HEK293 (cell line): ENCODE results near the gene MAB21L3.

Experiments
- CTCF ChIA-PET: fragments of 350-600 bp; formaldehyde crosslinking; extraction: SDS; loops from one replicate; lab custom pipeline; 2021; ENCODE audit warnings: antibody characterized with exemption; lab: Yijun Ruan, JAX
- POLR2A ChIA-PET: fragments of 300-600 bp; formaldehyde crosslinking; extraction: SDS; loops from one replicate; lab custom pipeline; 2020; ENCODE audit warnings: antibody characterized with exemption, inconsistent platforms; lab: Yijun Ruan, JAX
- H3K27ac ChIP-seq: fragments of 200-500 bp; sonication (Bioruptor generic); 2 replicates; pipeline ENCODE4 v1.5.1; 2014; ENCODE audit warnings: low read depth, low read length, control low read depth, inconsistent platforms; ENCODE audit errors: extremely low read depth
- H3K36me3 ChIP-seq, 2 experiments: fragments of 200-500 bp in 1 of 2; sonication (Bioruptor generic) in 1 of 2; 1 replicate in 1 of 2; 2 replicates in 1 of 2; pipeline ENCODE4 v1.5.1; 2014 to 2017; ENCODE audit warnings: inconsistent platforms in 2 of 2, low read length in 2 of 2; ENCODE audit not compliant: control insufficient read depth in 2 of 2, insufficient read depth in 1 of 2
- H3K4me1 ChIP-seq: fragments of 200-500 bp; sonication (Bioruptor generic); 2 replicates; pipeline ENCODE4 v1.5.1; 2014; ENCODE audit warnings: mild to moderate bottlenecking, low read length, inconsistent platforms; ENCODE audit not compliant: control insufficient read depth, insufficient read depth
- H3K4me3 ChIP-seq: 2 replicates; pipeline ENCODE4 v1.5.1; 2011; ENCODE audit warnings: low read depth, mild to moderate bottlenecking, control low read depth, low read length, moderate library complexity
- H3K9me3 ChIP-seq: fragments of 200-500 bp; sonication (Bioruptor generic); 2 replicates; pipeline ENCODE4 v1.5.1; 2014; ENCODE audit warnings: low read depth, low read length, inconsistent platforms; ENCODE audit not compliant: control insufficient read depth, insufficient read depth
- BCL11A ChIP-seq: fragments of 450-650 bp; formaldehyde crosslinking; IDR thresholded peaks from 2 replicates; pipeline ENCODE4 v1.5.1; 2016; ENCODE audit warnings: low read depth, missing biosample characterization, missing genetic modification characterization
- PRDM10 ChIP-seq: fragments of 450-650 bp; formaldehyde crosslinking; IDR thresholded peaks from 2 replicates; pipeline ENCODE4 v1.5.1; 2016; ENCODE audit warnings: missing biosample characterization, missing genetic modification characterization
- TCF7L2 ChIP-seq: IDR thresholded peaks from 2 replicates; pipeline ENCODE4 v1.6.1; 2011; ENCODE audit warnings: low read depth, mild to moderate bottlenecking, inconsistent platforms, low read length, moderate library complexity, borderline replicate concordance
- ZBTB1 ChIP-seq: fragments of 450-650 bp; formaldehyde crosslinking; IDR thresholded peaks from 2 replicates; pipeline ENCODE4 v1.5.1; 2016; ENCODE audit warnings: missing biosample characterization, missing genetic modification characterization
- ZBTB26 ChIP-seq: fragments of 450-650 bp; formaldehyde crosslinking; optimal IDR thresholded peaks from 2 replicates; pipeline ENCODE3; 2016; ENCODE audit warnings: missing biosample characterization, mild to moderate bottlenecking, missing genetic modification characterization
- ZNF132 ChIP-seq: fragments of 450-650 bp; formaldehyde crosslinking; IDR thresholded peaks from 2 replicates; pipeline ENCODE4 v1.5.1; 2017; ENCODE audit warnings: missing biosample characterization, missing genetic modification characterization, borderline replicate concordance
- ZNF138 ChIP-seq: fragments of 450-650 bp; formaldehyde crosslinking; IDR thresholded peaks from 2 replicates; pipeline ENCODE4 v1.5.1; 2016; ENCODE audit warnings: missing biosample characterization, missing genetic modification characterization, borderline replicate concordance
- ZNF140 ChIP-seq: fragments of 450-650 bp; formaldehyde crosslinking; IDR thresholded peaks from 2 replicates; pipeline ENCODE4 v1.5.1; 2016; ENCODE audit warnings: missing biosample characterization, missing genetic modification characterization
- ZNF155 ChIP-seq: fragments of 450-650 bp; formaldehyde crosslinking; IDR thresholded peaks from 2 replicates; pipeline ENCODE4 v1.5.1; 2016; ENCODE audit warnings: missing biosample characterization, missing genetic modification characterization
- ZNF19 ChIP-seq: fragments of 450-650 bp; formaldehyde crosslinking; IDR thresholded peaks from 2 replicates; pipeline ENCODE4; 2016; ENCODE audit warnings: missing biosample characterization, missing genetic modification characterization, low read depth
- ZNF214 ChIP-seq: fragments of 450-650 bp; formaldehyde crosslinking; IDR thresholded peaks from 2 replicates; pipeline ENCODE4 v1.5.1; 2017; ENCODE audit warnings: missing biosample characterization, mild to moderate bottlenecking, missing genetic modification characterization, borderline replicate concordance
- ZNF449 ChIP-seq: fragments of 450-650 bp; formaldehyde crosslinking; IDR thresholded peaks from 2 replicates; pipeline ENCODE4 v1.5.1; 2017; ENCODE audit warnings: missing biosample characterization, mild to moderate bottlenecking, missing genetic modification characterization, moderate library complexity
- ZNF501 ChIP-seq: fragments of 450-650 bp; formaldehyde crosslinking; IDR thresholded peaks from 2 replicates; pipeline ENCODE4 v1.5.1; 2016; ENCODE audit warnings: missing biosample characterization, missing genetic modification characterization
- ZNF548 ChIP-seq: fragments of 450-650 bp; formaldehyde crosslinking; IDR thresholded peaks from 2 replicates; pipeline ENCODE4 v1.5.1; 2016; ENCODE audit warnings: missing biosample characterization, missing genetic modification characterization
- ZNF585B ChIP-seq: fragments of 450-650 bp; formaldehyde crosslinking; IDR thresholded peaks from 2 replicates; pipeline ENCODE4 v1.5.1; 2016; ENCODE audit warnings: missing biosample characterization, missing genetic modification characterization
- ZNF670 ChIP-seq: fragments of 450-650 bp; formaldehyde crosslinking; IDR thresholded peaks from 2 replicates; pipeline ENCODE4 v1.5.1; 2016; ENCODE audit warnings: missing biosample characterization, missing genetic modification characterization, low read depth
- ZNF704 ChIP-seq: fragments of 450-650 bp; formaldehyde crosslinking; IDR thresholded peaks from 2 replicates; pipeline ENCODE4 v1.5.1; 2016; ENCODE audit warnings: missing biosample characterization, missing genetic modification characterization
- ZNF747 ChIP-seq: fragments of 450-650 bp; formaldehyde crosslinking; IDR thresholded peaks from 2 replicates; pipeline ENCODE4 v1.5.1; 2016; ENCODE audit warnings: missing biosample characterization, missing genetic modification characterization
- ZNF791 ChIP-seq: fragments of 450-650 bp; formaldehyde crosslinking; IDR thresholded peaks from 2 replicates; pipeline ENCODE4 v1.5.1; 2016; ENCODE audit warnings: missing biosample characterization, missing genetic modification characterization
- TF ChIP-seq, protein P1 (sequence below): fragments of 450-650 bp; formaldehyde crosslinking; IDR thresholded peaks from 2 replicates; pipeline ENCODE4 v1.5.1; 2017; ENCODE audit warnings: missing biosample characterization, missing genetic modification characterization
- TF ChIP-seq, protein P2 (sequence below): fragments of 450-650 bp; formaldehyde crosslinking; IDR thresholded peaks from 2 replicates; pipeline ENCODE4 v1.5.1; 2016; ENCODE audit warnings: missing biosample characterization, missing genetic modification characterization
- TF ChIP-seq, protein P3 (sequence below): fragments of 450-650 bp; formaldehyde crosslinking; IDR thresholded peaks from 2 replicates; pipeline ENCODE4 v1.5.1; 2016; ENCODE audit warnings: missing biosample characterization, missing genetic modification characterization
- TF ChIP-seq, protein P4 (sequence below): fragments of 450-650 bp; formaldehyde crosslinking; IDR thresholded peaks from 2 replicates; pipeline ENCODE4 v1.5.1; 2016; ENCODE audit warnings: missing biosample characterization, missing genetic modification characterization

MAB21L3 gene

DNA sequence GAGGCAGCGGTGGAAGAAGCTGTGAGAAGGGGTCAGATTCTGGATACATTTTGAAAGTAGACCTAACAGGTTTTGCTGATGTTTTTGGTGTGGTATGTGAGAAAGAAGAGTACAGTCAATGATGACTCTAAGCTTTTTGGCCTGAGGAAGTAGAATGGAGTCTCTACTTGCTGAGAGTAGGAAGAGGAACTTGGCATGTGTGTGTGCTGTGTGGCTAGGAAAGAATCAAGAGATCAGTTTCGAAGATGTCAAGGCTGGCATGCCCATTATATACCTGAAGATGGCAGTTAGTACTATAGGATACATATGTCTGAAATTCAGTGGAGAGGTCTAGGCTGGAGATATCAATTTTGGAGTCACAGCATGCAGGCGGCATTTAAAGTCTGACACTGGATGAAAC lies 64.4 kb downstream of the MAB21L3 start:
- no peak for TF ChIP-seq ZNF548 (tag by site-specific recombination)
- TF ChIP-seq ZNF138: no peak
- TF ChIP-seq PRDM10: no peak
- no peak for TF ChIP-seq ZNF140
- Histone ChIP-seq H3K9me3 (no peaks in the 10 kb centered on the region), H3K4me3 (no peak overlapping the region), H3K27ac (no peak overlapping the region), H3K36me3 (no peaks in the 10 kb centered on the region), H3K4me1 (no peaks in the 10 kb centered on the region)
- CTCF ChIA-PET: interaction anchor here (0.9 to 1.4 kb wide), 2 partner anchors 17 to 950 kb away, joined by 3 to 4 read pairs; no protein-coding TSS in a partner anchor
- POLR2A ChIA-PET: no interaction called here

- Histone ChIP-seq H3K27ac (no peak overlapping the region), H3K4me1 (no peaks in the 10 kb centered on the region), H3K9me3 (no peaks in the 10 kb centered on the region), H3K36me3 (no peaks in the 10 kb centered on the region), H3K4me3 (no peak overlapping the region)
- CTCF ChIA-PET: interaction anchor here (1.4 kb wide), 1 partner anchor 17 kb away, joined by 3 read pairs; no protein-coding TSS in a partner anchor
- TF ChIP-seq ZNF132 (tag by site-specific recombination) (no peak), ZNF747 (tag by site-specific recombination) (no peak), ZBTB26 (no peak), ZBTB1 (tag by site-specific recombination) (no peak), ZNF449 (tag by site-specific recombination) (no peak), ZNF19 (tag by site-specific recombination) (no peak), ZNF214 (tag by site-specific recombination) (no peak), ZNF791 (tag by site-specific recombination) (no peak), TCF7L2 (no peak), ZNF585B (tag by site-specific recombination) (no peak), ZNF704 (tag by site-specific recombination) (no peak), ZNF501 (tag by site-specific recombination) (no peak), ZNF670 (tag by site-specific recombination) (no peak), BCL11A (tag by site-specific recombination) (no peak), ZNF155 (tag by site-specific recombination) (no peak)
- TF ChIP-seq, protein P1, sequence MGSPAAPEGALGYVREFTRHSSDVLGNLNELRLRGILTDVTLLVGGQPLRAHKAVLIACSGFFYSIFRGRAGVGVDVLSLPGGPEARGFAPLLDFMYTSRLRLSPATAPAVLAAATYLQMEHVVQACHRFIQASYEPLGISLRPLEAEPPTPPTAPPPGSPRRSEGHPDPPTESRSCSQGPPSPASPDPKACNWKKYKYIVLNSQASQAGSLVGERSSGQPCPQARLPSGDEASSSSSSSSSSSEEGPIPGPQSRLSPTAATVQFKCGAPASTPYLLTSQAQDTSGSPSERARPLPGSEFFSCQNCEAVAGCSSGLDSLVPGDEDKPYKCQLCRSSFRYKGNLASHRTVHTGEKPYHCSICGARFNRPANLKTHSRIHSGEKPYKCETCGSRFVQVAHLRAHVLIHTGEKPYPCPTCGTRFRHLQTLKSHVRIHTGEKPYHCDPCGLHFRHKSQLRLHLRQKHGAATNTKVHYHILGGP: no peak
- TF ChIP-seq, protein P2, sequence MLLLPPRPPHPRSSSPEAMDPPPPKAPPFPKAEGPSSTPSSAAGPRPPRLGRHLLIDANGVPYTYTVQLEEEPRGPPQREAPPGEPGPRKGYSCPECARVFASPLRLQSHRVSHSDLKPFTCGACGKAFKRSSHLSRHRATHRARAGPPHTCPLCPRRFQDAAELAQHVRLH: no peak
- TF ChIP-seq, protein P3, sequence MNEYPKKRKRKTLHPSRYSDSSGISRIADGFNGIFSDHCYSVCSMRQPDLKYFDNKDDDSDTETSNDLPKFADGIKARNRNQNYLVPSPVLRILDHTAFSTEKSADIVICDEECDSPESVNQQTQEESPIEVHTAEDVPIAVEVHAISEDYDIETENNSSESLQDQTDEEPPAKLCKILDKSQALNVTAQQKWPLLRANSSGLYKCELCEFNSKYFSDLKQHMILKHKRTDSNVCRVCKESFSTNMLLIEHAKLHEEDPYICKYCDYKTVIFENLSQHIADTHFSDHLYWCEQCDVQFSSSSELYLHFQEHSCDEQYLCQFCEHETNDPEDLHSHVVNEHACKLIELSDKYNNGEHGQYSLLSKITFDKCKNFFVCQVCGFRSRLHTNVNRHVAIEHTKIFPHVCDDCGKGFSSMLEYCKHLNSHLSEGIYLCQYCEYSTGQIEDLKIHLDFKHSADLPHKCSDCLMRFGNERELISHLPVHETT (tag by site-specific recombination): no peak
- TF ChIP-seq, protein P4, sequence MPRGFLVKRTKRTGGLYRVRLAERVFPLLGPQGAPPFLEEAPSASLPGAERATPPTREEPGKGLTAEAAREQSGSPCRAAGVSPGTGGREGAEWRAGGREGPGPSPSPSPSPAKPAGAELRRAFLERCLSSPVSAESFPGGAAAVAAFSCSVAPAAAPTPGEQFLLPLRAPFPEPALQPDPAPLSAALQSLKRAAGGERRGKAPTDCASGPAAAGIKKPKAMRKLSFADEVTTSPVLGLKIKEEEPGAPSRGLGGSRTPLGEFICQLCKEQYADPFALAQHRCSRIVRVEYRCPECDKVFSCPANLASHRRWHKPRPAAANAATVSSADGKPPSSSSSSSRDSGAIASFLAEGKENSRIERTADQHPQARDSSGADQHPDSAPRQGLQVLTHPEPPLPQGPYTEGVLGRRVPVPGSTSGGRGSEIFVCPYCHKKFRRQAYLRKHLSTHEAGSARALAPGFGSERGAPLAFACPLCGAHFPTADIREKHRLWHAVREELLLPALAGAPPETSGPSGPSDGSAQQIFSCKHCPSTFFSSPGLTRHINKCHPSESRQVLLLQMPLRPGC (tag by site-specific recombination): no peak
- POLR2A ChIA-PET: no interaction called here
Measured at GRCh38 chr1:116176306-116176789, 65.1 kb downstream of the MAB21L3 start.
